Fibroblast of lung (primary cell): Measurements from ENCODE around the gene LCN9.

ENCODE experiments used
- EZH2 ChIP-seq: IDR thresholded peaks from 2 replicates; pipeline ENCODE4 v1.5.1; 2012; ENCODE audit warnings: low read length, control low read depth, mild to moderate bottlenecking; ENCODE audit errors: missing control alignments
- TF ChIP-seq, protein P1 (sequence below), 2 donors: IDR thresholded peaks in 1 of 2; conservative IDR thresholded peaks in 1 of 2; 1 replicate in 1 of 2; 2 replicates in 1 of 2; pipeline ENCODE4 v1.5.1; 2011 to 2012; ENCODE audit warnings: low read length in 2 of 2, control low read depth in 1 of 2, inconsistent platforms in 1 of 2, low read depth in 1 of 2, mild to moderate bottlenecking in 1 of 2

DNA sequence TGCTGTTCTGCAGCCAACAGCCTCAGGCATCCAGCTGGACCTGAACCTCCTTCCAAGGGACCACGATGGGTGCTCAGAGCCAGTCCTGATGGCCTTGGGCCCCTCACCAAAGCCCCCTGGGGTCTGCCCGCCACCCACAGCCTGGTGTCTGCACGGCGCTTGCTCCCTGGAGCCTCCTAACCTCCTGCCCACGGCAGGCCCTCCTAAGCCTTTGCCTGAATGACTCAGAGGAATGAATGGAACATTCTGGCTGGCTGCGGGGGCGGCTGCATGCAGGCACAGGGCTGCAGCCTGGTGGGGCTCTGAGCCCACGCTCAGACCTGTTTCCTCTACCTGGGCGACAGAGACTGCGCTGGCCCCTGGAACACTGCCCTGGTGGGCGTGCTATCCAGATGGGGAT, 29.3 kb downstream of the LCN9 start:
- TF ChIP-seq, protein P1, sequence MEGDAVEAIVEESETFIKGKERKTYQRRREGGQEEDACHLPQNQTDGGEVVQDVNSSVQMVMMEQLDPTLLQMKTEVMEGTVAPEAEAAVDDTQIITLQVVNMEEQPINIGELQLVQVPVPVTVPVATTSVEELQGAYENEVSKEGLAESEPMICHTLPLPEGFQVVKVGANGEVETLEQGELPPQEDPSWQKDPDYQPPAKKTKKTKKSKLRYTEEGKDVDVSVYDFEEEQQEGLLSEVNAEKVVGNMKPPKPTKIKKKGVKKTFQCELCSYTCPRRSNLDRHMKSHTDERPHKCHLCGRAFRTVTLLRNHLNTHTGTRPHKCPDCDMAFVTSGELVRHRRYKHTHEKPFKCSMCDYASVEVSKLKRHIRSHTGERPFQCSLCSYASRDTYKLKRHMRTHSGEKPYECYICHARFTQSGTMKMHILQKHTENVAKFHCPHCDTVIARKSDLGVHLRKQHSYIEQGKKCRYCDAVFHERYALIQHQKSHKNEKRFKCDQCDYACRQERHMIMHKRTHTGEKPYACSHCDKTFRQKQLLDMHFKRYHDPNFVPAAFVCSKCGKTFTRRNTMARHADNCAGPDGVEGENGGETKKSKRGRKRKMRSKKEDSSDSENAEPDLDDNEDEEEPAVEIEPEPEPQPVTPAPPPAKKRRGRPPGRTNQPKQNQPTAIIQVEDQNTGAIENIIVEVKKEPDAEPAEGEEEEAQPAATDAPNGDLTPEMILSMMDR (conservative IDR thresholded peaks at IDR 0.05 in 1 of 2, IDR thresholded peaks at IDR 0.05 in 1 of 2; ENCODE audit: low read depth in 1 of 2, low read length in 2 of 2), result no peak
- TF ChIP-seq EZH2, result no peak
